WTC11 (cell line): ENCODE results near the gene ITPKA.

Experiments used
- ATF1 ChIP-seq: sonication (generic); formaldehyde crosslinking; IDR thresholded peaks from 2 replicates; pipeline ENCODE4 v1.8.1; 2023; ENCODE audit warnings: mild to moderate bottlenecking, moderate library complexity, missing genetic modification reagents
- ATF6 ChIP-seq: sonication (generic); formaldehyde crosslinking; IDR thresholded peaks from 2 replicates; pipeline ENCODE4 v1.8.1; 2023; ENCODE audit warnings: mild to moderate bottlenecking, missing genetic modification reagents
- CTCF ChIP-seq: fragments of 200-600 bp; IDR thresholded peaks from 2 replicates; pipeline ENCODE4 v1.8.0; 2022; ENCODE audit warnings: antibody characterized with exemption
- FOXJ3 ChIP-seq: sonication (generic); formaldehyde crosslinking; IDR thresholded peaks from 2 replicates; pipeline ENCODE4 v1.9.0; 2021; ENCODE audit warnings: missing genetic modification reagents, mild to moderate bottlenecking, borderline replicate concordance
- FOXK1 ChIP-seq: sonication (generic); formaldehyde crosslinking; IDR thresholded peaks from 2 replicates; pipeline ENCODE4 v1.8.0; 2022; ENCODE audit warnings: mild to moderate bottlenecking, moderate library complexity, missing genetic modification reagents
- GRHL2 ChIP-seq: fragments of 250-450 bp; sonication (Bioruptor Pico); IDR thresholded peaks from 2 replicates; pipeline ENCODE4 v1.8.0; 2022; ENCODE audit warnings: mild to moderate bottlenecking, moderate library complexity; ENCODE audit not compliant: insufficient replicate concordance, severe bottlenecking
- NFYB ChIP-seq: sonication (generic); formaldehyde crosslinking; conservative IDR thresholded peaks from 2 replicates; pipeline ENCODE4 v1.8.0; 2022; ENCODE audit warnings: low read depth, missing genetic modification reagents
- TCF7 ChIP-seq: sonication (generic); formaldehyde crosslinking; IDR thresholded peaks from 2 replicates; pipeline ENCODE4 v1.8.0; 2022; ENCODE audit warnings: mild to moderate bottlenecking, low read depth, missing genetic modification reagents, moderate library complexity
- USF2 ChIP-seq: sonication (generic); formaldehyde crosslinking; IDR thresholded peaks from 2 replicates; pipeline ENCODE4 v1.8.1; 2023; ENCODE audit warnings: mild to moderate bottlenecking, missing genetic modification reagents, moderate library complexity
- ZNF219 ChIP-seq: sonication (generic); formaldehyde crosslinking; IDR thresholded peaks from 2 replicates; pipeline ENCODE4 v1.8.0; 2023; ENCODE audit warnings: missing genetic modification reagents, mild to moderate bottlenecking, borderline replicate concordance
- ZNF232 ChIP-seq: sonication (generic); formaldehyde crosslinking; IDR thresholded peaks from 2 replicates; pipeline ENCODE4 v1.8.0; 2022; ENCODE audit warnings: mild to moderate bottlenecking, missing genetic modification reagents
- TF ChIP-seq, protein P1 (sequence below): sonication (generic); formaldehyde crosslinking; IDR thresholded peaks from 2 replicates; pipeline ENCODE4 v1.8.0; 2022; ENCODE audit warnings: mild to moderate bottlenecking, missing genetic modification reagents
- TF ChIP-seq, protein P2 (sequence below): sonication (generic); formaldehyde crosslinking; IDR thresholded peaks from 2 replicates; pipeline ENCODE4 v1.8.1; 2022; ENCODE audit warnings: mild to moderate bottlenecking, missing genetic modification reagents, moderate library complexity, borderline replicate concordance
- TF ChIP-seq, protein P3 (sequence below): sonication (generic); formaldehyde crosslinking; IDR thresholded peaks from 2 replicates; pipeline ENCODE4 v1.8.0; 2023; ENCODE audit warnings: missing genetic modification reagents, mild to moderate bottlenecking, borderline replicate concordance

- TF ChIP-seq CTCF (no peak), FOXK1 (CRISPR knock-in tag) (no peak), ZNF219 (CRISPR knock-in tag) (no peak), FOXJ3 (CRISPR knock-in tag) (no peak), USF2 (CRISPR knock-in tag) (no peak), NFYB (CRISPR knock-in tag) (no peak), ZNF232 (no peak), GRHL2 (CRISPR knock-in tag) (no peak), ATF1 (CRISPR knock-in tag) (no peak), ATF6 (CRISPR knock-in tag) (no peak), TCF7 (CRISPR knock-in tag) (no peak)
- TF ChIP-seq, protein P1, sequence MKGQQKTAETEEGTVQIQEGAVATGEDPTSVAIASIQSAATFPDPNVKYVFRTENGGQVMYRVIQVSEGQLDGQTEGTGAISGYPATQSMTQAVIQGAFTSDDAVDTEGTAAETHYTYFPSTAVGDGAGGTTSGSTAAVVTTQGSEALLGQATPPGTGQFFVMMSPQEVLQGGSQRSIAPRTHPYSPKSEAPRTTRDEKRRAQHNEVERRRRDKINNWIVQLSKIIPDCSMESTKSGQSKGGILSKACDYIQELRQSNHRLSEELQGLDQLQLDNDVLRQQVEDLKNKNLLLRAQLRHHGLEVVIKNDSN (CRISPR knock-in tag) = no peak
- TF ChIP-seq, protein P2, sequence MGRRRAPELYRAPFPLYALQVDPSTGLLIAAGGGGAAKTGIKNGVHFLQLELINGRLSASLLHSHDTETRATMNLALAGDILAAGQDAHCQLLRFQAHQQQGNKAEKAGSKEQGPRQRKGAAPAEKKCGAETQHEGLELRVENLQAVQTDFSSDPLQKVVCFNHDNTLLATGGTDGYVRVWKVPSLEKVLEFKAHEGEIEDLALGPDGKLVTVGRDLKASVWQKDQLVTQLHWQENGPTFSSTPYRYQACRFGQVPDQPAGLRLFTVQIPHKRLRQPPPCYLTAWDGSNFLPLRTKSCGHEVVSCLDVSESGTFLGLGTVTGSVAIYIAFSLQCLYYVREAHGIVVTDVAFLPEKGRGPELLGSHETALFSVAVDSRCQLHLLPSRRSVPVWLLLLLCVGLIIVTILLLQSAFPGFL (CRISPR knock-in tag) = no peak
- TF ChIP-seq, protein P3, sequence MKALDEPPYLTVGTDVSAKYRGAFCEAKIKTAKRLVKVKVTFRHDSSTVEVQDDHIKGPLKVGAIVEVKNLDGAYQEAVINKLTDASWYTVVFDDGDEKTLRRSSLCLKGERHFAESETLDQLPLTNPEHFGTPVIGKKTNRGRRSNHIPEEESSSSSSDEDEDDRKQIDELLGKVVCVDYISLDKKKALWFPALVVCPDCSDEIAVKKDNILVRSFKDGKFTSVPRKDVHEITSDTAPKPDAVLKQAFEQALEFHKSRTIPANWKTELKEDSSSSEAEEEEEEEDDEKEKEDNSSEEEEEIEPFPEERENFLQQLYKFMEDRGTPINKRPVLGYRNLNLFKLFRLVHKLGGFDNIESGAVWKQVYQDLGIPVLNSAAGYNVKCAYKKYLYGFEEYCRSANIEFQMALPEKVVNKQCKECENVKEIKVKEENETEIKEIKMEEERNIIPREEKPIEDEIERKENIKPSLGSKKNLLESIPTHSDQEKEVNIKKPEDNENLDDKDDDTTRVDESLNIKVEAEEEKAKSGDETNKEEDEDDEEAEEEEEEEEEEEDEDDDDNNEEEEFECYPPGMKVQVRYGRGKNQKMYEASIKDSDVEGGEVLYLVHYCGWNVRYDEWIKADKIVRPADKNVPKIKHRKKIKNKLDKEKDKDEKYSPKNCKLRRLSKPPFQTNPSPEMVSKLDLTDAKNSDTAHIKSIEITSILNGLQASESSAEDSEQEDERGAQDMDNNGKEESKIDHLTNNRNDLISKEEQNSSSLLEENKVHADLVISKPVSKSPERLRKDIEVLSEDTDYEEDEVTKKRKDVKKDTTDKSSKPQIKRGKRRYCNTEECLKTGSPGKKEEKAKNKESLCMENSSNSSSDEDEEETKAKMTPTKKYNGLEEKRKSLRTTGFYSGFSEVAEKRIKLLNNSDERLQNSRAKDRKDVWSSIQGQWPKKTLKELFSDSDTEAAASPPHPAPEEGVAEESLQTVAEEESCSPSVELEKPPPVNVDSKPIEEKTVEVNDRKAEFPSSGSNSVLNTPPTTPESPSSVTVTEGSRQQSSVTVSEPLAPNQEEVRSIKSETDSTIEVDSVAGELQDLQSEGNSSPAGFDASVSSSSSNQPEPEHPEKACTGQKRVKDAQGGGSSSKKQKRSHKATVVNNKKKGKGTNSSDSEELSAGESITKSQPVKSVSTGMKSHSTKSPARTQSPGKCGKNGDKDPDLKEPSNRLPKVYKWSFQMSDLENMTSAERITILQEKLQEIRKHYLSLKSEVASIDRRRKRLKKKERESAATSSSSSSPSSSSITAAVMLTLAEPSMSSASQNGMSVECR (CRISPR knock-in tag) = no peak
Observed at GRCh38 chr15:41464889-41465580, 28.6 kb upstream of the ITPKA start.
